NCI-H128 (cell line): ENCODE data around the gene KLF6.

ENCODE experiments used
- DNase-seq: peaks from one replicate; lab custom pipeline; 2025; ENCODE audit not compliant: unreplicated experiment; lab: John Stamatoyannopoulos, UW

Gene KLF6

DNA sequence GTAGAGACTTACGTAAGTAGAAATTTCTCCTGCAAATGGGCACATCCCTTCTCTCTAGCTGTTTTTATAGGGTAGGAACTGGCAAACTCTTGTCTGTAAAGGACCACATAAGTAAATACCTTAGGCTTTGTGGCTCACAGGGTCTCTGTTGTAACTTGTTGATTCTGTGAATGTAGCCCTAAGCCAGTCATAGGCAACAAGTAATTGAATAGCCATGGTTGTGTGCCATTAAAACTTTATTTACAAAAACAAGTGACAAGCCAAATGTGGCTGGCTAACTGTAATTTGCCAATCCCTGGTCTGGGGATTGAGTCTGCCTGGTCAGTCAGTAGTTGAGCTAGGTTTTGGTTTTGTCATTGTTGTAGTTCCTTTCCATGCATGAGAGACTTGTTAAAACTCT, 5.3 kb upstream of the KLF6 start:
- DNase-seq: no peak

DNA sequence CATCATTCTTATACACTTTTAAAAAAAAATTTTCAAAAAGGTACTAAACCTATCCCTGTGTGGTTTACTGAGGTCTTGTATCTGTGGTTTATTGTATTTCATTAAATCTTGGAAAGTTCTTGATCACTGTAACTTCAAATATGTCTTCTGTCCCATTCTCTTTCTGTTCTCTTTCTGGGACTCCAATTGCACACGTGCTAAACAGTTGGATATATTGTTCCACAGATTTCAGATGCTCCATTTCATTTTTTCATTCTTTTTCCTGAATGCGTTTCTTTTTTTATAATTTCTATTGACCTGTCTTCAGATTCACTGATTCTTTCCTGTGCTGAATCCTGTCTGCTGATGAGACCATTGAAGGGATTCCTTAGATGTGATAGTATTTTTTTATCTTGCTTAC, 4.6 kb upstream of the KLF6 start:
- no peak for DNase-seq

DNA sequence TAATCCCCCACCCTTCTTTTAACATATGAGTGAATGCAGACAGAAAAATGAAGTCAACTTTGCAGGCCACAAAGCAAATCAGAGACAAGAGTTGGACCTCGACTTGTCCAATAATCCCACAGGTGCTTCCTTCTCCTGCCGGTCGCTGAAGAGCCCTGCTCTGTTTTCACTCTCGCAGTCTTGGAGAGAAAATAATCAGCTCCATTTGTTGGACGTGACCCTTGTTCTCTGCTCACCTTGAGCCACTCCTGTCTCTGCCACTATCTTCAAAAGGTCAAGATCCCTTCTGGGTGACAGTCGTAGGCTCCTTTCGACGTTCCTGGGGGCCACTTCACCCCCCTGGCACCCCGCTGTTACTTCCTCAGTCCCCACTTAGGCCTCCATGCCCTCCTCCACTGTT, 2.8 kb upstream of the KLF6 start:
- no peak for DNase-seq

DNA sequence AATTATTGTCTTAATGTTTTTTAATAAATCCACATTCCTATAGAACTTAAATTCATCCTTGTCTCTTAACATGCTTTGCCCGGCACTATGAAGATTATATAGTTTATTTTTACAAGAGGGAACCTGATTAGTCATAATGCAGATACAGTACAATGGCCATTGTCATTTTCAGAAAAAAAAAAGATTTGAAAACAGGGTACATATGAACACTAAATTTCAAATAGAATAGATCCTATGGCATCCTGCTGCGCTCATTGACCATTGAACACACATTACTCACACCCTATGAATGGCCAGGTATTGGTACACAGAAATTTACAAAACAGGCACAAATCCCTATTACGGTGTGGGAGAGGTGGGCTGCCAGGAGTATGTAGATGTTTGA, 2.0 kb upstream of the KLF6 start:
- no peak for DNase-seq

DNA sequence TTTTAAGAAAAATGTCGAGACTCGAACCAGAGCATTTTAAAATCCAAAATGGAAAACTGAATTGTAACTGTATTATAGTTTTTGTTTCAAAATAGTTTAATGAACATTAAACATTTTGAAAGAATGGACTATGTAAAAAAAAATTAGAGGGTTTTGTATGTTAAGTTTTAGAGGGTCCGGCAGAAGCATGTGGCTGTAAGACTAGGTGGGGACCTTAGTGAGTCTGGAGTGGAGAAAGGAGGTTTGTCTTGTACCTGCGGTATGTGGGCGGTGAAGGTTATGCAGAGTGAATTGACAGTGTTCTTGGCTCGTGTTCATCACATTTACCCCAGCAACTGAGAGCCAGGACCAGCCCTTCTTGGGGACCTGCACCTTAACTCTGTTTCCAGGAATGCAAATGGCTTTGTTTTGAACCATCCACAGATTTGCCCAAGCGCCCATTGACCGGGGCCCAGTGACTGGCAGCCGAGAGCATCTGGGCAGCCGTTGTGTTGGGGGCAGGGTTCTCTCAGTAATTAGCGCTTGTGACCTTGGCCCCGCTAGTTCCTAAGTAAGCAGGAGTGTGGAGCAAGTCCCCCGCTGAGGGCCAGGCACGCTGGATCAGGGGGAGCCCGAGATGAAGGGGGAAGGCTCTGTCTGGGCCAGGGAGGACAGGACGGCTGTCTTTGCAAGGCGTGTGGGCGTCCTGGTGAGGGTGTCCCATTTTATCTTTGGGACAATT, 1.4 kb upstream of the KLF6 start:
- no peak for DNase-seq

DNA sequence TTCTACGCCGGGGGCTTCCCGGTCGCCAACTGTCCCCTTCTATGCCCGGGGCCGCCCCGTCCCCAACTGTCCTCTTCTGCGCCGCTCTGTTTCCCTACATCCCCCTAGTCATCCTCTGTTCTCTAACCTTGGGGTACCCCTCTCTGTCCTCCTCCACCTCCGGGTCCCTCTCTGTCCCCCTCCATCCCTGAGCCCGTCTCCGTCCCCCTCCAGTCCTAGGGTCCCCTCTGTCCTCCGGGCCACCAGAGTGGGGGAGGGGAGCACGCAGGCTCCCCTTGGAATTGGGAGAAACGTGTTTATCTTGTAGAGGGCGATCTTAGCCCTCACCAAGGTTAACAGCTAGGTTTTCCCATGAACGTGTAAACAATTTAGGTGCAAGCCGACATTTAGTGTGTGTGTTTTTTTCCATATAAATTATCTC, 852 bp upstream of the KLF6 start:
- DNase-seq: no peak

DNA sequence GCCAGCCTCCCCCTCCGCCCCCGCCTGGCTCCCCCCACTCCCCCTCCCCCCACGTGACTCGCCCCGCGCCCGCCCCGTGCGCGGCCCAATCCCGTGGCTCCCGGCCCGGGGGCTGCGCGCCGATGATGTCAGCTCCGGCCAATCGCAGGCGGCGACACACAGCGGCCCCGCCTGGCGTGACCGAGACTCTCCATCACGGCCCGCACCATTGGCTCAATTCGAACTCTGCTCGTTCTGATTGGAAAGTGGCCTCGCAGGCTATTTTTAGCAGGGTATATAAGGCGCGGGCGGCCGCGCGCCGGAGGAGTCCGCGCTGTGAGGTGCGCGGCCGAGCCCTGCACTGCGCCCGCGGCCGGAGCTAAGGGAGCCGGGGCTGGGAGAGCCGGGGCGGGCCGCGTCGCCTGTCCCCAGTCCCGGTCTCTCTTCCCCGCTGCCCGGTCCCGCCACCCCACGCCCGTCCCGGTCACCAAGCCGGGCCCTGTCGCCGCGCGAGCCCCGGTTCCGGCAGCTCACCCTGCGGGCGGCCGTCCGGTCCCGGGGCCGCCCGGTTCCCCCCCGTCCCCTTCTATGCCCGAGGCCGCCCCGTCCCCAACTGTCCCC, 342 bp upstream of the KLF6 start:
- peak; percentile 82 for DNase-seq

DNA sequence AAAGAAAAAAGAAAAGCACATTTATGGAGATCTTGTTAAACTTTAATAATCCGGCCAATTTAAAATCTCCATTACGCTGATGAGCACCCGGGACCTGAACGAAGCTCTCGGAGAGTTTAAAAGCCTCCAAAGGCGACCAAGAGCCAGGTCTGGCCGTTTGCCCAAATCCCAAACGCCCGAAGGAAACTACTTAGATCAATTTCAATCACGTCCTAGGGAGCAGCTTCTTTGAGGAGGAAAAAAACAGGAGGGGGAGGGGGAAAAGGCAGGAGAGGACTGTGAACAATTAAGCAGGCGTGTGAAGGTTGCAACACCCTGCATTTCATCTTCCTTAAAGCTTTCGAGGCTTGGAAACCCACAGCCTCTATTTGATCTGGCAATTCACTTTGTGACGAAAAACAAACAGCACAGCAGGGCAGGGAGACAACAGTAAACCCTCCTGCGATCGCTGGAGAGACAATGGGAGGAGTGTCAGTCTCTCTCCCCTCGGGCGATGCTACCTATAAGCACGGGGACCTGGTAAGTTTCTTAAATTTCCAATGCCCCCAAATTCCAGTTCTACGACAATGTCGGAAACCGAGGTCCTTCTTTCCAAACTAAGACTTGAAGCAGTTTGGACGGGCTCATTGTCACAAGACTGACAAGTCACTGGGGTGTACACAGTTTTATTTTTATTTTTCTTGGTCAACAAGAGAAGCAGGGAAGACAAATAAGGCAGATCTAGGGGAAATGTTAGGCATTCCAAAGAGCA, 1.2 kb downstream of the KLF6 start:
- DNase-seq: peak; percentile 57

DNA sequence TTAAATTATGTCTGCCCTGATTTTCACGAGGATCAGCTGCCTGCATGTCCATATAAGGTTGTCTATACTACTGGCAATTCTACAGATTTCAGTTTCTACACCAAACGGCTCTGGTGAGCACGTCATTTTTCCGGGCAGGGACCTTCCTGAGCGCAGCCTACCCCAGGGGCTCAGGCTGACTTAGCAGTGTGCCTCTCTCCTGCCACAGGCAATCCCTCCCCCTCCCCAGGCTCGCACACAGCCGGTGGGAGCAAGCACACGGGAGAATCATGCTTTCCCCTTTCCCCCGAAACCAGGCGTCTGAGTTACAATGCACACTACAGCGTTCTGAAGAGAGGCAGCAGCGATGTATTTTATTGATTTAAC, 1.7 kb downstream of the KLF6 start:
- no peak for DNase-seq

DNA sequence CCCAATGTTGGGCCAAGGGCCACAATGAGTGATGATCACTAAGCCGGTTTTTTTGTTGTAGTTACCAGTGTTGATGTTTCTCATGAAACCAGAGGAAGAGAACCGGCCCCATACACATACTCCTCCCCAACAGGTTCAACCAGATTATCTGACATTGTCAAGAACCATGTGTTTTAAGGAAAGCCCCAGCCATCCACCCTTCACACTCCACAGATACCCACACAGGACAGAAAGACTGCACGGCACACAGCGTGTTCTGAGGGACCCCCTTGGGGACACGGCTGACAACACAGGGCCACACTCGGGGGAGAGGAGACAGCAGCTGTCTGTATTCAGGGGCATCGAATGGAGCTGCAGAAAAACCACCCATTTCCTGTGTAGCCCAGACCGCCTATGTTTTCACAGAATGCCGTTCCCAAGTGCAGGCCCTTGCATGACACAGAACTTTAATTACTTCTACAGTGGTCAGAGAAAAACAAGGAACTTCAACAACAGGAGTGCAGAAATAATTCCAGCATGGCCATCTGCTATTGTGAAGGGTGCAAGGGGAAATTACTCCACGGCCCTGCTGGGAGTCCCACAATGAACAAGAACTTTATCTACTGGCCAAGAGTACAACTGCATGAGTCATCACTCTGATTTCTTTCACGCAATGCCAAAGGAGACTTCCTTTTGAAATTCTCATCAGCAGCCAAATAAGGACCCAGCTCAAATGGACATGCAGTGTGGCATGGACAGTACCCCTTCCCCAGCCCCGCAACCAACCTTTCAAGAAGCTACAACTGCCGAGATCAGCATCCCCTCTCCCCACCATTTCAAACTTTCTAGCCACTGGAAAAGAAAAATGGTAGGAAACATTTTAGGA, 2.3 kb downstream of the KLF6 start:
- DNase-seq: no peak

DNA sequence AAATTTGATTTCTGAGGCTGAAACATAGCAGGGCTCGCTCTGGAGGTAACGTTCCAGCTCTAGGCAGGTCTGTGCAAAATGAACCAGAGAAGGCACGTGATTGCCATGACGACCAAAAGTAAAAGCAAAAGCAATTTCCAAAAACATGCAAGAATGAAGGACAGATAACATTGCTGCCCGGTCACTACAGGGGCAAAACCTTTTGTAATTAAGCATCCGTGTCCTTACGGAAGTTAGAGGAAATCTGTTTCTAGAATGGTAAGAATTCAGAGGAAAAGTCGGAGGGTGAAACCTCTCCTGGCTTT, 2.9 kb downstream of the KLF6 start:
- DNase-seq: no peak

DNA sequence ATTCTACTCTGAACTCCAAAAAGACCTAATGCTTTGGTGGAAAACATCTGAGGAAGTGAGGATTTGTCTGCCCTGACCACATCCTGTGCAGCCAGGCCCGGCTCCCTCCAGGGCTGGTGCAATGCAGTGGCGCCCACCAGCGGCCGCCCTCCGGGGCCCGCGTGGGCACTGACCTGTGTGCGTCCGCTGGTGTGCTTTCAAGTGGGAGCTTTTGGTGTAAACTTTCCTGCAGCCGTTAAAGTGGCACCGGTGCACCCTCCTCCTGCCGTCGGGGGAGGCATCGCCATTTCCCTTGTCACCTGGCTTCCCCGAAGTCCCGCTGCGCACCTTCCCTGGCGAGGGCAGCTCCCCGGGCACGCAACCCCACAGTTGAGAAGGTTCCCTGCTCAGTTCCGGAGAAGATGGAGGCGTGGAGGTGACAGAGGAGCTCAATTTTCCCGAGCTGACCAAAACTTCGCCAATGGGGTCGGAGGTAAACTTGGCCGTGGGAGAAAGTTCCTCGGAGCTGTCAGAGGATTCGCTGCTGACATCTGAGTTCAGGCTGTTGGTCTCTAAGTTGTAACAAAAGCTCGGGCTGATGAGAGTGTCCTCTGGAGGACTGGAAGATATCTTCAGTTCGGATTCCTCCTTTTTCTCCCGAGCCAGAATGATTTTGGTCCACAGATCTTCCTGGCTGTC, 3.4 kb downstream of the KLF6 start:
- DNase-seq: no peak

DNA sequence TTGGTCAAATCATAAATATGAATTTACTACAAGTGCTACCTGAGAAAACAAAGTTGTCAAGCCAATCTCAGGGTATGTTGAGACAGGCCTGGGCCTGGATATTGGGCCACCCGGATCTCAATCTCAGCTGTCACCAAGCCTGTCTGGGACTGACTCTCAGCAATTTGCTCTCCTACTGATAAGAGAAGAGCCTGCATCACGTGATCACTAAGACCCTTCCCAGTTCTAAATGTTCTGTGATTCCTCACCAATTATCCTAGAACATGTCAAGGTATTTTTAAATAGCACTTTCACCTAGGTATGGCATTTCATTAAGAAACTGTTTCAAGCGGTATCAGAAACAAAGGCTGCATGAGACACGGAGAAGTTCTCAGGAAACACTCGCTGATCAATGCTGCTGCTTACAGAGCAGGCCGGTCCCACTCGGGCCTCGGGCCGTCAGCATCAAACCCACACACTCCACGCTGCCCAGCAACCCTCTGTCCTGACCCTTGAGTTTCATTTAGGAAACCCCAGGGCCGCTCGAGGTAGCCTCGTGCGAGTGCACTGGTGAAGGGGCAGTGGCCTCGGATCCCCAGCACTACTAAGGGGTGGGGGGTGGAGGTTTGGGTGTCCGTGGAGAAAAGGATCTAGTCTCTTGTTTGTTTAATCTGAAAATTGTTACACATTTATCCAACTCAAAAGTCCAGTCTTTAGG, 4.1 kb downstream of the KLF6 start:
- no peak for DNase-seq

DNA sequence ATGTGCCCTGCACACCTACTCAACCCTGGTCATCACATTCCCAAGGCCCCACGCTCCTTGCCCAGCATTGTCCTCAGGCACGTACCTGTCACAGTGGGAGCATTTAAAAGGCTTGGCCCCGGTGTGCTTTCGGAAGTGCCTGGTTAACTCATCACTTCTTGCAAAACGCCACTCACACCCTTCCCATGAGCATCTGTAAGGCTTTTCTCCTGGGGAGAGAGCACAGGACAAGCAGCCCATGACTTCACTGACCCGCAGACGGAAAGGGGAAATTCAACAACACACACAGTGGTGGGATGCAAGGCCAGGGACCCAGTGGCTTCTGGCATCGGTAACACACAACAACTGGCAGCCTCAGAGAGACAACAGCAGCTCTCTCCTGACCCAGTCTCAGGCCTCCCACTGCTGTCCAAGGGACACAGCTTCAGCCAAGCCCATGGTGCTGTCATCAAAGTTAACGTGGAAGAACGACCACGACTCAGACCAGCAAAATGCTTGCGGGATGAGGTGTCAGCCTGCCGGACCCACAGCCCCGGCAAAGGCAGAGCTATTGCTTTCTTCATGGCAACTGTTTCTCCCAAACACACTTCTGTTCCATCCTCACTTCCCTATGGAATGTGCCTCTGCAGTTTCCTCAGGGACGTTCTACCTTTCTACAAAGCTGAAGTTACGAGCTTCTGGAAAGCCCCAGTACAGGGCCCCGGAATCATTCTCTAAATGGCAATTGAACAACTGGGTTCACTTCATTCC, 4.8 kb downstream of the KLF6 start:
- no peak for DNase-seq

DNA sequence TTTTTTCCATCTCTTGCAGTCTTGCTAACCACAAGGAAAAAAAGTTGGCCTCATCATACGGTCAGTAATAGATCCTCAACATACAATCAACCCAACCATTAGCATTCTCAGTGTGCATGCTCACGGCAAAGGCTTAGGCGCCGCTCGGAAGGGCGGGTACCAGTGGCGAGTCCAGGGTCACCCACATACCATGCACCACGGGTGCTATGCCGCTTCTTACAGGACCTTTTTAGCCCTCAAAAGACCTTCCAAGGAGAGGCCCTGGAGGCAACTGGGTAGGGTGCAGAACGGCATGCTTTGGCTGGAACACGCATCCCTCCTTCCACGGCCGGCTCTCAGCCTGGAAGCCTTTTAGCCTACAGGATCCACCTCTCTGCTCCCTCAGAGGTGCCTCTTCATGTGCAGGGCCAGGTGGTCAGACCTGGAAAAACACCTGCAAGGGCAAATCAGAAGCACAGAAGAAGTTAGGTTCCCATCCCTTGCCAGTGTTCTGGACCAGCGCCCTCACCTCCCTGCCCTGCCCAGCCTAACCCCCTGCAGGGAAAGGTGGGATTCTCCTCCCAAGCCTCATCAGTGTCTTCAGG, 5.8 kb downstream of the KLF6 start:
- DNase-seq: no peak

DNA sequence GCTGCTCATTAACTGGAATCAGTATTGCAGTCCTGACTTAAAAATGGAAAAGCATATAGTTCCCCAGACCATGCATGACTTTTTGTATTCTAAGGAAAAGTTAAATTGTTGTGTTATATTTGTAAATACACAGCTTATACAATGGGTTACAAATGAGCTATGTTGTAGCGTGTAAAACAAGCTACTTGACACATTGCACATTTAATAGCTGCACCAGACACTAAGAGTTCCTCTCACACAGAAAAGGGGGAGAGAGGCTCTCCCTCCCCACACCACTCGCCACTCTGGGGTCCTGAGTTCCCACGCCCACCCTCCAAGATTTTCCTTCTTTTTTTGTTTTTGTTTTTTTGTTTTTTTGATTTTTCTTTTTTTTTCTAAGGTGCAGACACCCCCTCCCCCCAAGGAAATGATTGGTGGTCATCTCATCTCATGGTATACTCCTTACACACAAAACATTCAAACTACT, 6.3 kb downstream of the KLF6 start:
- no peak for DNase-seq

DNA sequence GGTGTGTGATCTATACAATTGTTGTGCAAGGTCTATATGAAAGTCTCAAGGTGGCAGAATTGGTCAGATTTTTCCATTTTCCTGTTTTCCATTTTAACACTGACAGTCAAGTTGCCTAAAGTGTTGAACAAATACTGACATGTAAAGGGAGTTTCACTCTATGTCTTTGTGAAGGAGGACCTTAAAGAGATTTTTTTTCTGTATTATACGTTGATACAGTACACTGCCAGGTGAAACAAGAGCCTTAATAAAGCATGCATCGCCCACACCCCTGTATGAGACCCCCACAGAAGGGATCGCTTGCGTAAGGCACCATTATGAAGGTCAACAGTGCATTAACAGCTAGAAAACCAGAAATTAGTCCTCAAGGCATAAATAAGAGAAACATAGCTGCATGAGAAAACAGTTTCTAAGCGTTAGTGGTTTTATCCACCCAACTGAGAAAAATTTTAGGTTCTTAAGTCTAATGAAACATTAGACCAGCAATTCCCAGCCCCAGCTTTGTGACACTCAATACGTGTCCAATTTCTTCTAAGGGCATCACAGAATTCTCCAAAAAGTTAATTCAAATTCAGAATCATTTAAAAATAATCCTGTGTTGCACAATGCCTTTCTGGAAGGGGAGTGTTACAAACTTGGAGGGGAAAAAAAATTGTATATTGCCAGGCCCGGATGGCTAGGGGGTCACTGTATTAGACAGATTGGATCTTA, 6.9 kb downstream of the KLF6 start:
- no peak for DNase-seq

DNA sequence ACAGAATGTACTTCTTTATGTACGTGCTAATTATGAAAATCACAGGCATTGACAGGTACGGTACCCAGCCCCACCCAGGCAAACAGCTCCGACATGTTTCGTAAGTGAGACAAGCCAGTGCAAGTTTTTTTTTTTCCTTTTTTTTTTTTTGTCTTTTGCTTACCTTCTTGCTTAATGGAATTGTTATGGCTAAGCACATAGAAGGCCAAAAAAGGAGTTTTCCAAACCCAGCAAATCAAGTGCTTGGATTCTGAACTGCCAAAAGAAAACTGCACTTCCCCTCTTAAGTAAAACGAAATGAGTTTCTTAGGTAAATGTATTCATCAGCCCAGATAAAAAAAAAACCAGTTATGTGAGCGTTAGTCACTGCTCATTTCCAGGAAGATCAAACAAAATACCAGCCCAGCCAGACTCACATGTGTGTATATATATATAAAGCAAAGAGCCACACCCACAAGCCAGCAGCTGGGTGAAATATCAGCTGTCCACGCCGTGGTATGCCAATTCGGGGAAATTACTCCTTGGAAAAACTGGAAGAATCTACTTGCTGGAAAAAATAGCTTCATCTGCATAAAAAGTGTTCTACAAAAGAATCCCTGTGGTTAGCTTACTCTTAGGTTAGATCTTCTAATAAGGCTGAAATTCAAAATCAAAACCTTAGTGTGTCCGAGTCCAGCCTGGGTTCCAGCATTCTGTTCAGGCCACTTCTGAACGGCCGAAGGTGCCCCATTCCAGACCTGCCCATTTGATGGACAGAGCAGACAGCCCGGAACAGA, 8.0 kb downstream of the KLF6 start:
- DNase-seq: no peak
